Fibroblast of lung (primary cell): ENCODE measurements around the gene CDC5L.

ENCODE experiments used
- CTCF ChIP-seq, 2 donors: IDR thresholded peaks in 1 of 2; conservative IDR thresholded peaks in 1 of 2; 1 replicate in 1 of 2; 2 replicates in 1 of 2; pipeline ENCODE4 v1.5.1; 2011 to 2012; ENCODE audit warnings: low read length in 2 of 2, control low read depth in 1 of 2, inconsistent platforms in 1 of 2, low read depth in 1 of 2, mild to moderate bottlenecking in 1 of 2
- EZH2 ChIP-seq: IDR thresholded peaks from 2 replicates; pipeline ENCODE4 v1.5.1; 2012; ENCODE audit warnings: low read length, control low read depth, mild to moderate bottlenecking; ENCODE audit errors: missing control alignments

- TF ChIP-seq EZH2 (no peak), CTCF (conservative IDR thresholded peaks at IDR 0.05 in 1 of 2, IDR thresholded peaks at IDR 0.05 in 1 of 2; ENCODE audit: low read depth in 1 of 2, low read length in 2 of 2) (no peak)
Observed at GRCh38 chr6:44386929-44387345, 569 bp upstream of the CDC5L start.
